Activated CD8-positive, alpha-beta memory T cell treated with anti-CD3 and anti-CD28 coated beads for 4 hours (primary cell): ENCODE measurements around the gene EPB41L2.
"Not testable (repeated sequence)": the region's sequence is repeated elsewhere in the genome, so short reads cannot be mapped to it uniquely, and the experiment has no call there.

ENCODE experiments used
- DNase-seq, 2 donors: peaks; one replicate each; pipeline ENCODE4 v3.0.0-alpha.2; 2020; ENCODE audit warnings: low read depth in 2 of 2

The EPB41L2 gene

DNA sequence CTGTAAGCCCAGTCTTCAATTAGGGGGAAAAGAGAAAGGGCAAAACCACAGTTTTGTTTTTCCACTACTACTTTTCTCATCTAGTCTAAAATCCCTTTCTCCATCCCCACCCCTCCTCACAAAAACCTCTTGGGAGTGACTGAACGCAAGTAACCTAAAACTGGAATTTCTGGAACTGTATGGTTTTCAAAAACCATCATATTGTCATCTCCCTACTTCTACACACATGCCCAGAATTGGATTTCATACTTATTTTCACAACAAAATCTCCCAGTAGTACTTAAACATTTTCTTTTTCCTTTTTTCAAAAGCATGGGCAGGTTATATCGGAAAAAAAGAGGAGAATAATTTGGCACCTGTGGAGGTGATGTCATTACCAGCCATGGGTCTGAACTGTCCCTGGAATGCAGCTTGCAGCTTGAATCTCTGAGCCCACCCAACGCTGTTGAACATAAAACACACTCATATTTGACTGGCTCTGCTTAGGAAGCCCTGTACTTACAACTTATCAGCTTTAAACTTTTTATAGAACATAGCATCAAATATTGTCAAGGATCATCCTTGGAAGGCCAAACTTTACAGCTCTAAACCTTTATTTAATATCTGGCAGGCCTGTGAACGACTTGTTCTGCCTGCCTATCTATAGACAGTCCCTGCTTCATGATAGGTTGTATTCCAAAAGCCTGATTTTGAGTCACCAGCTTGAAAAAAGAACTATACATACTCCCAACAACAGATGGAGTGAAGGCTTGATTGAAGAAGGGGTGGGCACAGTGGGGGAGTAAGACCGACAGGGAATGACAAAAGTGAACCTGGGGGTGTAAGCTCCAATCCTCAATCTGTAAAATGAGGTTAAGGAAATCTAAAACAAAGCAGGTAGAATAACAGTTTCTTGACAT lies 59.3 kb downstream of the EPB41L2 start:
- no peak for DNase-seq

GRCh38 chr6:131002661-131002980 lies 60.4 kb downstream of the EPB41L2 start:
- DNase-seq: no peak

GRCh38 chr6:131001945-131002660 lies 60.9 kb downstream of the EPB41L2 start:
- DNase-seq: no peak

- no peak for DNase-seq
Observed at GRCh38 chr6:131001111-131001736, 61.8 kb downstream of the EPB41L2 start.

GRCh38 chr6:131000544-131000943 lies 62.5 kb downstream of the EPB41L2 start:
- no peak for DNase-seq

DNA sequence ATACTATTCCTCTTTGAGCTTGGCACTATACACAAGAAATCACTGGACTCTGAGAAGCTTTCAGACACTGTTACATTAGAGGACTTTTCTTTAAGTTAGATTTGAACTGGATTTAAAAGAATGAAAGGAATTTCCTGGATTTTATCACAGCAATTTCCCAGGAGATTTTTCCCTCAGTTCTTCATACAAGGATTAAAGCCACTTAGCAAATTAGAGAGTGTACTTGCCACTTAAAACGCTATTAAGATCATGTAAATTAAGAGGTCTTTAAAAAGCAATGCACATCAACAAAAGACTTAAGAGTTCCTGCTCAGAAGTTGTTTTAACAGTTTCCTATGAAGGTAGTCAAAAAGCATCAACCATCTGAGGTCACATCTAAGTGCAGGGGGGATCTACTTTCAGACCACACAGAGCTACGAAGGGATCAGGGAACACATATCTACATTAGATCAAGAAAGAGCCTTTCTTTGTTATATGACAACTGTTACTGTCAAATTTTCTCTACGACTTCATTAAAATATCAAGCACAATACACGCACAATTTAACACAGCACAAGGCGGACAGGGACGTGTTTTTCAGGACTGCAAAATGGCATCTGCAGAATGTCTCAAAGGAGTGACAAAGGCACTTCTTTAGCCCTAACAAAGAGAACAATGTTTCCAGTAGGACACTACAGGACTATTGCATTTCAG lies 65.8 kb downstream of the EPB41L2 start:
- DNase-seq: no peak

GRCh38 chr6:130996635-130997034 lies 66.4 kb downstream of the EPB41L2 start:
- no peak for DNase-seq

DNA sequence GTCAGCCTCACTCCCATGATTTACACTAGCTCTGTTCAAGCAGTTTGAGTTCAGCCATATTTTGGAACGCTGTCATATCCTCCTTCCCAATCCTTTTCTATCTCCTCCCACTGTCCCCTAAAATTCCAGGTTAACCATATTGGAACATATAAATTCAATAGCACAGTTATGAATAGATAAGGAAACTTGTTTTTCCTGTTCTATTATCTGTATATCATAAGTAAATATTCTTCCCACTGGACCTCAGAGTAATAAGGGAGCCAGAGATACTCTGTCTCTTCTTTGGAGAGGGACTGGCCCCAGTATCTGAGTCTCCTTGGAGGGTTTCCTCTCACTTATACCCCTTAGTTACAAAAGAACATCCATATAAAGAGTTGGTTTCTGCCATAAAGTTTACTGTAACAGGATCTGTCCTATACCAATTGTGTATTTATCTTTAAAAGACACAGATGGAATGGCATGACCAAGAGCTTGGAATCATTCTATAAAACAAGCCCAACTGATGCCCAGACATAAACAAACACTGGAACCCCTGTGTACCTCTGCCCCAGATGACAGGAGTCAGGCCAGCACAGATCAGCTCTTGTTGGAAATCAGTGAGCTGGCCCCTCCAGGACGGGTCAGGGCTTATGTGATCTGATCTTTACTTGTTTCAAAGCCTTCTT lies 67.1 kb downstream of the EPB41L2 start:
- DNase-seq: no peak

GRCh38 chr6:130994319-130995097 lies 68.5 kb downstream of the EPB41L2 start:
- no peak for DNase-seq

DNA sequence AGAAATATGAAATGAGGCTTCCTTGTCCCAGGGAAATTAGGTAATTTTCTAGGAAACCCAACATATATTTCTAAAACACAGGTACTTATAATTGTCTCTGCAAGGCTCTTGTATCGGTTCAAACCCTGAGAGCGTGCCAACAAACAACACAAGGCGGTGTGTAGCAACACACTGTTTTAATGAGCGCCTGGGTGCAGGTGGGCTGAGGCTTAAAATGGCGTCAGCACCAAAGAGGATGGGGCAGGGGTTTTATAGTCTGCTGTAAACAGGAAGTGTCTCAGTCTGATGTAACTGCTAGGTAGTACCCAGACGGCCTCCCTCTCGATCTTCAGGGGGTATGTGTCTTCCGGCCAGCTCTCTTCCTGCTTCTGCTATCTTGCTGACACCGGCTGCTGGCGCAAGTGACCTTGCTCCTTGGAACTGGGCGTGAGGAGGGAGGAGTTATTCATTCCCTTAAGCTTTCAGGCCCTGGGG lies 69.7 kb downstream of the EPB41L2 start:
- DNase-seq: no peak

- no peak for DNase-seq
Observed at GRCh38 chr6:130991422-130992137, 71.5 kb downstream of the EPB41L2 start.

GRCh38 chr6:130987539-130987938 lies 75.5 kb downstream of the EPB41L2 start:
- not testable (repeated sequence) for DNase-seq

DNA sequence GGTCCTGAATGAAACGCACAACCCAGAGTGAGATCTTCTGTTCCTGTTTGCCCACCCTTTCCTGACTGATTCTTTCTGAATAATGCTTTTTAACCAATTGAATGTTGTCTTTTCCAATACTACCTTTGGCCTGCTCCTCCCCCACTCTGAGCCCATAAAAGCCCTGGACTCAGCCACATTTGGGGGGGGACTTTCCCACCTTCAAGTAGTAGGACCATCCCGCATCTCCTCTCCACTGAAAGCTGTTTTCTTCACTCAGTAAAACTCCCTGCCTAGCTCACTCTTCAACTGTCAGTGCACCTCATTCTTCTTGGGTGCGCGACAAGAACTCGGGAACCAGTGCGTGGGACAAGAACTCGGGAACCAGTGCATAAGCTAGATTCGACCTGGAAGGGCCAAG lies 77.9 kb downstream of the EPB41L2 start:
- DNase-seq: no peak

DNA sequence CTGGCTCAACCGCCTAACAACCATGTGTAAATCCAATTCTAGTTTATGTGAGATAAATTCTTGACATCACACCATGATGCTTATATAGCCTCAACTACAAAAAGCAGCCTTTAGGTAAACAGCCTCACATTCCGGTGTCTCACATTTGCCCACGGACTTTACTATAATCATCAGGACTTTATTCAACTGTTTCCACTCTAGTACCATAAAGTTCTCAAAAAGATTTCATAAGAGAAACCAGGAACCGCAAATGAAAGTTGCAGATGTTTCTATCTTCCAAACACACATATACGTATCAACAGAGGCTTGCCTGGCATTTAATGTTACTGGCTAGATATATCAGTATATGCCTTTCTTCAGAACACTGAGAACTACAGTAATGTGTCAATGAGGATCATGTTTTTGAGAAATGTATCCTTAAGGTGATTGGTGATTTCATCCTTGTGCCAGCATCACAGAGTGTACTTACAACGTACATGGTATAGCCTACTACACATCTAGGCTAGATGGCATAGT lies 80.0 kb downstream of the EPB41L2 start:
- no peak for DNase-seq

GRCh38 chr6:130982135-130982534 lies 80.9 kb downstream of the EPB41L2 start:
- no peak for DNase-seq

DNA sequence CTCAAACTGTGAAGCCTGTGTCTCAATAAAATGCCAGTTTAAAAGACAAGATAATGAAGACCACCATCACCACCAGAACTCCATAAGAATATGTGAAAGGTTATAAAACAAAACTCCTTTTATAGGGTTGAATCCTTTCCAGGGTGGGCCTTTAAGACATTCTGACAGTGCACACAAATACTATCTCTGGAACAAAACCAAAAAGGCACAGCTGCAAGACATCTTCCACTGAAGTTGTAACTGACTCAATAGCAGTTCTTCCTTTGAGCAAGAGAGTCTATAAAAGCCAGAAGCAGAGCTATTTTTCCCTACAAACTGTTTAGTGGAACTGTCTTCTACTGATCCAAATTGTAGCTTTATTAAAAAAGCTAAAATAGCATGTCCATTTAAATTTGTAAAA lies 81.6 kb downstream of the EPB41L2 start:
- no peak for DNase-seq

DNA sequence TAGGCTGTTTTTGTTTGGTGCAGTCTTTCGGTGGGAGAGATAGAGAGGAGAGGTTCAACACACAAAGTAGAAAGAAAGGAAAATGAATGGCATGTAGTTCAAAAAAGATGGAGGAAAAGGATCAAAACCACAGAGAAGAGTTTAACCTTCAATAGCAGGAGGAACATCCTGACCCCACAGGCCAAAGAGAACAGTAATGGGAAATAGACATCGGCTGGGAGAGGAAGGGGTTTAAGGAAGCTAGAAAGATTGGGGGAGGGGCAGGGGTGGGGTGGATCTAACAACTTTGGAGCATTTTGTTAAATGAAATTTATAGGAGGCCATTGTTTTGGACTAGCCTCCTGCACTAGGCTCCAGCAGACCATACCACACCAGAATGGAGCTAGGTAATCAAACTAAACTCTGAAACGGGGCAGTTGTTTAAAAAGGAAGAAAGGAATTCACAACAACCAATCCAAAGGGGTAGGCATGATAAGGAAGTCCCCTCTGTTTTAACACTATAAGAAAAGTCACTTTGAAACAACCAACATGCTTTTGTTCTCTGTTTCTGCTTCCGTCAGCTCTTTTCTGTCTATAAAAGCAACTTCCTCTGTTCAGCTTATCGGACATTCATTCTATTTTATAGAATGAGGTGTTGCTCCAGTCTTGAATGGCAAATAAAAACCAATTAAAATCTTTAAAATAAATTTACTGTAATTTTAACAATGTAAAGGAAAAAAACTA lies 82.6 kb downstream of the EPB41L2 start:
- no peak for DNase-seq

GRCh38 chr6:130978660-130979396 lies 84.2 kb downstream of the EPB41L2 start:
- no peak for DNase-seq
